ENCODE results near the gene GOLT1A.

GRCh38 chr1:204166219-204166618, 47.6 kb downstream of the GOLT1A start, which contains the start of gene REN:
- no peak for TF ChIP-seq CTCF (IDR thresholded peaks at IDR 0.05; ENCODE audit: borderline replicate concordance, extremely low read depth, low read length, poor library complexity, severe bottlenecking)
- no peak for TF ChIP-seq EZH2 (IDR thresholded peaks at IDR 0.05; ENCODE audit: borderline replicate concordance, low read depth, low read length, severe bottlenecking)
